ENCODE results near the gene ADORA2A.

Gene ADORA2A

DNA sequence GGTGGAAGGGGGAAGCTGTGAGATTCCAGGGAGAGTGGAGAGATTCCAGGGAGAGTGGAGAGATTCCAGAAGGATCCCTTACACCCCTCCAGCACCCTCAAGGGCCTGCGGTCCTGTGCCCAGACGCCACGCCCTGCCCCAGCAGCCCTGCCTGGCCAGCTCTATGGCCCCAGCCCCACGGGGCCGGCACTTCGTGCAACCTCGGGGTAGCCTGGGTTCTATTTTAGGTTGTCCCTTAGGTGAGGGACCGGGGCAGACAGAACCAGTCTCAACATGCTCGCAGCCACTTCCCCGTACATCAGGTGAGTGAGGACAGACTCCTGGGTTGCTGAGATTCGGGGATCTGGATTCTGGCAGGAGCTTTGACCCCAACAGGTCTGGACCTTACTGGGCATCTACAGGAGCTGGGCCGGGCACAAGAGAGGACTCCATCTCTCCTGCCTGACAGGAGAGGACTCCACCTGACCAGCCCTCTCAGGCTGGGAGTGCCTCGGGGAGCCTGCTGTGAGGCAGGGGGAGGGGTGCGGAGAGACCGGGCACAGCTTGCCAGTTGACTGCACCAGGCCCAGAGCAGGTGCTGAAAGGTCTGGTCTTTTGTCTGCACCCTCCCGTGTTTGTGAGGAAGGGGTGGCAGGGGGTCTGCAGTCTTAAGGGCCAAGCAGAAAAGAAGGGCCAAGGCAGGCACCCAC, 8.5 kb upstream of the ADORA2A start:
- no peak for DNase-seq (ENCODE audit: low read depth)

- DNase-seq (ENCODE audit: low read depth) = no peak
Observed at GRCh38 chr22:24419475-24419850, 7.9 kb upstream of the ADORA2A start.

- DNase-seq (ENCODE audit: low read depth) = no peak
Observed at GRCh38 chr22:24420072-24420976, 7.1 kb upstream of the ADORA2A start.

GRCh38 chr22:24420977-24421343, 6.4 kb upstream of the ADORA2A start:
- DNase-seq (ENCODE audit: low read depth) = no peak

GRCh38 chr22:24421428-24421931, 5.9 kb upstream of the ADORA2A start:
- no peak for DNase-seq (ENCODE audit: low read depth)

DNA sequence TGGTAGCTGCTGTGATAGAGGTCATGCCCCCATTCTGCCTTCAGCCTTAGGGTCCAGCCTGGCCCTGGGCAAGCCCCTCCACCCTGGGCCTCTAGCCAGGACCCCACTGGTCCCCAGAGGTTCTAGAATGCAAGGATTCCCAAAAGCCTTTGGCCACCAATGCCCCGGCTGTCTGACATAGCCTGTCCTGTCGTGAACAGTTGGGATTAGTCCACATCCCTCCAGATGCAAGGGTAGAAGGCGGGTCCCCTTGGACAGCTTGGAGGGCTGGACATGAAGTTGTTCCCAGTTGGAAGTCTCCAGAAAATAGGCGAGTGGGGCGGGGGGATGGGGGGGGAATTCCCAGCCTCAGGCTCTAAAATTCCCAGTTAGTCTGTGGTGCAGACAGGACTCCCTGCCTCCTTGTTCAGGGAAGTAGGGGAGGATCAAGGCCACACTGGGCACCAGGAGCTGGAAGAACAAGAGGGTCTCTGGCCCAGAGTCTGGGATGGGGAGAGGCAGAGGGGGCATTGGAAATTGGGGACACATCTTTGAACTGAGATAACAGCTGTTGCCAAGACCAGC, 5.2 kb upstream of the ADORA2A start:
- DNase-seq (ENCODE audit: low read depth) = no peak

DNA sequence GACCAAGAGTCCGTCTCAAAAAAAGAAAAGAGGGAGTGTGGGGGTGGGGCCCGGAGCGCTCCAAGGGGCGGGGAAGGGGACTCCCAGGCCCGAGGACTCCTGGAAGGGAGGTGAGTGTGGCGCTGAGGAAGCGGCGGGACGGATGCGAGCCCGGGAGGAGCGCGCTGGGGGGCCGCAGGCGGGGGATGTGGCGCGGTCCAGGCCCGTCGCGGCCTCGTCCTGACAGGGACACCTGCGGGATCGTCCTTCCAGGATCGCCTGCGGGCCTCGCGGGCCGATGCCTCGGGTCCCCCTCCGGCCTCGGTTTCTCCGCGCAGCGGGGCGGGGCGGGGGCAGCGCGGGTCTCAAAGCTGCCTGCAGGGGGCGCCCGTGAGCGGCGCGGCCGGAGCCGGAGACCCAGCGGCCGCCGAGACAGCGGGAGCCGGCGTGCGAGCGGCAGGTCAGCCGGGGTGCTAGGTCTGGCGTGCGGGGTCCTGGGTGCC, 3.8 kb upstream of the ADORA2A start:
- no peak for DNase-seq (ENCODE audit: low read depth)

- DNase-seq (ENCODE audit: low read depth) = no peak
Observed at GRCh38 chr22:24424001-24424900, 3.1 kb upstream of the ADORA2A start.

DNA sequence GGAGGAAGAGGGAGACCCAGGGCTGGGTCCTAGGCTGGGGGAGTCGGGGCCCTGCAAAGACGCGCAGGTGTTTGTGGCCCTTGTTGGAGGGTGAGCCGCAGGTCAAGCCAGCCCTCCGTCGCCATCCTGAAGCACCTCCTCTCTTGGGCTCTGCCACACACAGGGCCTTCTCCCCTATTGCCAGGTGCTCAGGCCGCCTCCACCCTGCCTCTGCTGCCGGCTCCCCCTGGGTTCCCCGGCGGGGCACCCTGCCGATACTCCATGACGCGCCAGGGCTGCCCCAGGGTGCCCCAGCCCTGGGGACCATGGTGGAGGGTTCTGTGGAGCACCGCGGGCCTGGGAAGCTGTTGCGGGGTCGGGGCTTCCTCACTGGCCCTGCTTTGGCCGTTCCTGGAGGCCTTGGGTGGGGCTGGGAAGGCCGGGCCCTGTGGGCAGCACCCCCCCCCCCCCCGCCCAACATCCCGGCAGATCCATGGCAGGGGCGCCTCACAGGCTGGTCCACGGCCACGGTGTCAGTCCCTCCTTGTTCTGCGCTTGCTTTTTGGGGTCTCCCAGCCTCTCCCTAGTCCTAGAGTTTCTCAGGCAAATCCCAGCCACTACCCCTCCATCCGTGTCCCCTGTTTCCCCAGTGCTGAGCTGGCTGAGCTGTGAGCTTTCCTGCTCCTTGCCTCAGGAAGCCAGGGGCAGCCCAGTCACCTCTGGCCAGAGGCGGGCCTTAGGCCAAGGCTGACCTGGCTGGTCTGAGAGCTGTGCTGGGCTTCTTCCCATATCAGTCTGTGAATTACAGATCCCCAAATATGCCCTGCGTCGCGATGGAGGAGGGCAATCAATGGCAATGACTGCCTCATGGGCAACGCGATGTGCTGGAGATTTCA, 2.3 kb upstream of the ADORA2A start:
- no peak for DNase-seq (ENCODE audit: low read depth)

GRCh38 chr22:24426436-24426835, 963 bp upstream of the ADORA2A start:
- no peak for DNase-seq (ENCODE audit: low read depth)

DNA sequence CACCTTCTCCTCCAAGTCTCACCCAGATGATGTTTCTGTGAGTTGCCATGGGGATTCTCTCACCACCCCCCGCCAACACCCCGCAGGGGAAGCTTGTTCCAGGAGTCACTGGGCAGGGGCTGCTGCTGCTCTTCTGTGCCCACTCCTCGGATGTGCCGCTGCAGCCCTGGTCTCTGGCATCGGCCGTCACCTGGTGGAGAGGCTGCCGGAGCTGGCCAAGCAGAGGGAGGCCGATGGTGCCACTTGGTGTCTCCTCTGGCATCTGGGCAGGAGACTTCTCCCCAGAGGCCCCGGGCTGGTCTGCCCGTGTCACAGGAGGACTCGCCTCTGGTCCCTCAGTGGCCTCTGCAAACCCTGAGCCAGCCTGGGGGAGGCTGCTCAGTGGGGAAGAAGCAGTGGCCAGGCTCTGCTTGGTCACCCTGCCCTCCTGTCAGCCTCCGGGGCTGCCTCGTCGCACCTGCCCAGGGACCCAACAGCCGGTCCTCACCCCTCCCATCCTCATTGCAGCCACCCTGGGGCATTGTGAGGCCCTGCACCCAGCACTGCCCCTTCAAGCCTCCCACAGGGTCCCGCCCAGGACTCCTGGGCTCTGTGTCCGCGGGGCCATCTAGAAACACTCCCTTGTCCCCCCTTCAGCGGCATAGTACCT, 424 bp upstream of the ADORA2A start:
- DNase-seq (ENCODE audit: low read depth) = no peak

GRCh38 chr22:24428751-24429410, 1.5 kb downstream of the ADORA2A start:
- DNase-seq (ENCODE audit: low read depth) = no peak

DNA sequence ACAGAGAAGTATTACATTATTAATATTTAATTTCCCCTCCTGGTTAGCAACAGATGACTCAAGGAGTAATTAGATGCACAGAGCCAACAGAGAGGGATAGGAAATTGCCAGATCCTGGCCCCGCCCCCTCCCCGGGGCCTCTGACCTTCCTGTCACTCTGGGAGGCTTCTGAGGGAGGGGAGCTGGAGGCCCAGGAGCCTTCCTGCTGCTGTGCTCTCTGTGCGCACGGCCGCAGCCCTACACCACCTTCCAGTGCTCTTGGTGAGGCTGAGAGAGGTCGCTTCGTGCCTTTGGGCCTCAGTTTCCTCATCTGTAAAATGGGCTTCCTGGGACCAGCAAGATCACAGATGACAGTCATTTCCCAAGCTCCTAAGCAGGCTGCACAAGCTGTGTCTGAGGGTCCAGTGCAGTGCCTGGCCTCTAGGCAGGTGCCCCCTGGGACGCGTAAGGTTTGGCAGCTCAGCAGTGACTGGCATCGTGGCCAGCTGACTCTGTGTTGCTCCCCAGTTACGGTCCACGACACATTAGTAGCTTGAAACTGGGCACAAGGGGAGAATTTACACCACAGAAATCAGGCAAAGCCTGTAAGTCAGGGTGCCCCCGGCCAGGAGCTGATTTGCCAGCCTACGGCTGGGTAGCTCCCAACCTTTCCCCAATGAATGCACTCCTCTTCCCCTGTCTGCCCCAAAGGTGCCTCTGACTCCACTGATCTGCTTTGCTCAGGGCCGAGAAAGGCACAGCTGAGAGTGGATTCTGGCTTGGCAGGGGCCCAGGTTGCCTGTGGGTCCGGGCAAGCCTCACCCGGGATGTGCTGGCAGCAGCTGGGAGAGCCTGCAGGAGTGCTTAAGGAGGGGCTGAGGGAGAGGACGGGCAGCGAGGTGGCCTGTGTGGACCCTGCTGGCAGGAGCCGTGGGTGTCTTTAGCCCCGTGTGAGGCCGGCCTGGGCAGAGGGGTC, 2.3 kb downstream of the ADORA2A start:
- DNase-seq (ENCODE audit: low read depth) = no peak

GRCh38 chr22:24430431-24431308, 3.3 kb downstream of the ADORA2A start:
- DNase-seq (ENCODE audit: low read depth) = no peak

DNA sequence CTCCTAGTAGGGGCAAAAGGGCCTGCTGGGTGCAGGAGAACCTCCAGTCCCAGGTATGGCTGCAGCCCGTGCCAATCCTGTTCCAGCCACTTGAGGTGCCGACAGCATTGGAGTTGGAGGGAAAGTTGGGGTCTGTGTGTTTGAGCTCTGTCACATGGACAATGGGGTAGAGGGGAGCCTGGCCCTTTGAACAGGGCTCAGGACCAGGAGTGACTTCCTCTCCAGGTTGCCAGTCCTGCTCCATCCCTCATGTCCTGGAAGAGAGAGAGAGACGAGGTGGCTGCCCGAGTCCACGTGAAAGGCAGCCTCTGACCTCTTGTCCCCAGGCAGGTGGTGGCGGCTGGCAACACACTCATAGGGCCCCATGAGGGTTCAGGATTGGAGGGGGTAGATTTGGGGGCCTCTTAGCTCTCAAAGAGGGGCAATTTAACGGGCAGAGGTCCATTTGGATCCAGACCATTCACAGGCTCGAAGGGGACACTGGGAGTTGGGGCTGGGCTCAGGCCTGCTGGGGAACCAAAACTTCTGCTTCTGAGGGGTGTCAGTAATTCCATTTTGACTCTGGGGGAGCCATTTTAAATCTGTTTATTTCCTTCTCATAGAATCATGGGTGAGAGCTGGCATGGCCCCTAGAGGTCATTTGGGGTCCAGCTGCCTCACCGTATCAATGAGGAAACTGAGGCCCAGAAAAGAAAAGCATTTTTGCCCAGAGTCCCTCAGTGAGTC, 4.1 kb downstream of the ADORA2A start:
- DNase-seq (ENCODE audit: low read depth) = no peak

DNA sequence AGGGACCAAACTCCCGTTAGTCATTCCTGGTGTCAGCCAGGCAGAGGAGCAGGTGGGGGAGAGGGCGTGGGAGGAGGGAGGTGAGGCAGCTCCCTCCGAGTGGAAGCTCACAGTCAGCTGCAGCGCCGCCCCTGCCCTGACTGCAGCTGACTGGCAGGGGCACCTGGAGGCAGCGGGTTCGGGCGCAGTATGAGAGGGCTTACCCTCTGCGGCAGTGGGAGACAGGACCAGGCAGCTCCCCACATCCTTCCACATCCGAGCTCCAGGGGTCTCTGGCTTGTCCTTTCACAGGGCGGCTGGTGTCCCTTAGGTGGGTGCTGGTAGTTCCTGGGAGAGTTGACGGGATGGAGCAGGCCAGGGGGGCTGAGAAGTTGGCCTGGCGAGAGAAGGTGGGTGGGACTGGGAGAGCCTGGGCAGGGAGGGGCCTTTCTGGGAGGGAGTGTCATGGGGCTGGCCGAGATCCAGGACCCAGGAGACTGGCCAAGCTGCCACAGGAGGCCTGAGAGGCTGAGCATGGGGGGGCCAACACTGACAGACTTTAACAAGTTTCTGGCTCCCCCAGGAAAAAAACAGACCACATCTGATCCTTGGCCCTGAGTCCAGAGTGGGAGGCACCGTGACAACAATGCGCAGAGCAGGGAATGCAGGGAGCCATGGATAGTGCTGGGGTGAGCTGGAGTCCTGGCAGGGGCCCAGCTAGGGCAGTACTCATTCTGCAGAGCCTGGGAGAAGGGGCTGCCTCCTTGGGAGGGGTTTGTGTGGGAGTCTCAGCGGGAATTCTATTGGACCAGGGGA, 4.9 kb downstream of the ADORA2A start:
- no peak for DNase-seq (ENCODE audit: low read depth)

Measured in HS-27A (cell line).